ENCODE measurements around the gene CFAP157. TPM values are rescaled to one million over a fixed set of nuclear protein-coding genes. Genes with fewer than 3 reads are reported as not detected.

Gene CFAP157
- total RNA-seq, 2 donors from 2014 or later: not detected

- H3K9me3 ChIP-seq: no peaks in the 10 kb centered on the region
- no peak for DNase-seq (ENCODE audit: low spot score)
- H3K27me3 ChIP-seq: no peaks in the 10 kb centered on the region
- no peak for TF ChIP-seq CTCF (IDR thresholded peaks at IDR 0.05)
- H3K4me1 ChIP-seq: peaks cover 0 to 13% of the 10 kb centered on the region in 2 donors
- H3K27ac ChIP-seq: no peak overlapping the region
- no peaks in the 10 kb centered on the region for H3K36me3 ChIP-seq
- H3K4me3 ChIP-seq: no peak overlapping the region
Observed at GRCh38 chr9:127722055-127722745, 15.4 kb downstream of the CFAP157 start.

DNA sequence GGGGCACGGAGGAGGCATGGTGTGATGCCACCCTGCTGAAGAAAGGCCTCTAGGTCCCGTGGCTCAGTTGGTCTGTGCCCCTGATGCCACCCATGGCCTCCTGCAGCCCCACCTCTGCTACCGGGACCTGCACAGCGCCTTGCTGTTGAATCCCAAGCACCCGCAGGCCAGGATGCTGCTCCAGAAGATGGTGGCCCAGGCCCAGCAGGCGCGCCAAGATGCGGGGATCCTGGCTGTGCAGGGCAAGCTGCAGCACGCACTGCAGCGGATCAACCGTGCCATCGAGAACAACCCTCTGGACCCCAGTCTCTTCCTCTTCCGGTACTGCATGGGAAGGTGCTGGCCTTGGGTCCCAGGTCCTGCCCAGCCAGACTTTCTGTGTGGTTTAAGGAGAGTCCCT is 16.2 kb downstream of the CFAP157 start:
- Histone ChIP-seq H3K36me3 (no peaks in the 10 kb centered on the region), H3K4me1 (peaks cover 0 to 13% of the 10 kb centered on the region in 2 donors), H3K27me3 (no peaks in the 10 kb centered on the region), H3K27ac (no peak overlapping the region), H3K9me3 (no peaks in the 10 kb centered on the region), H3K4me3 (no peak overlapping the region)
- no peak for DNase-seq (ENCODE audit: low spot score)
- no peak for TF ChIP-seq CTCF (IDR thresholded peaks at IDR 0.05)

GRCh38 chr9:127723444-127723843 is 16.7 kb downstream of the CFAP157 start:
- H3K27me3 ChIP-seq: no peaks in the 10 kb centered on the region
- no peak for DNase-seq (ENCODE audit: low spot score)
- H3K4me3 ChIP-seq: no peak overlapping the region
- H3K9me3 ChIP-seq: no peaks in the 10 kb centered on the region
- H3K36me3 ChIP-seq: no peaks in the 10 kb centered on the region
- peaks cover 0 to 13% of the 10 kb centered on the region in 2 donors for H3K4me1 ChIP-seq
- no peak for TF ChIP-seq CTCF (IDR thresholded peaks at IDR 0.05)
- no peak overlapping the region for H3K27ac ChIP-seq

GRCh38 chr9:127724012-127724411 is 17.2 kb downstream of the CFAP157 start:
- H3K27ac ChIP-seq: no peak overlapping the region
- DNase-seq (ENCODE audit: low spot score): no peak
- H3K9me3 ChIP-seq: no peaks in the 10 kb centered on the region
- no peaks in the 10 kb centered on the region for H3K36me3 ChIP-seq
- TF ChIP-seq CTCF (IDR thresholded peaks at IDR 0.05): no peak
- no peaks in the 10 kb centered on the region for H3K27me3 ChIP-seq
- H3K4me3 ChIP-seq: no peak overlapping the region
- peaks cover 0 to 13% of the 10 kb centered on the region in 2 donors for H3K4me1 ChIP-seq

- TF ChIP-seq CTCF (IDR thresholded peaks at IDR 0.05): no peak
- DNase-seq (ENCODE audit: low spot score): no peak
- Histone ChIP-seq H3K9me3 (no peaks in the 10 kb centered on the region), H3K27ac (no peak overlapping the region), H3K27me3 (no peaks in the 10 kb centered on the region), H3K4me3 (no peak overlapping the region), H3K36me3 (peaks cover 5% of the 10 kb centered on the region), H3K4me1 (peaks cover 0 to 13% of the 10 kb centered on the region in 2 donors)
Observed at GRCh38 chr9:127726871-127727270, 20.1 kb downstream of the CFAP157 start.

DNA sequence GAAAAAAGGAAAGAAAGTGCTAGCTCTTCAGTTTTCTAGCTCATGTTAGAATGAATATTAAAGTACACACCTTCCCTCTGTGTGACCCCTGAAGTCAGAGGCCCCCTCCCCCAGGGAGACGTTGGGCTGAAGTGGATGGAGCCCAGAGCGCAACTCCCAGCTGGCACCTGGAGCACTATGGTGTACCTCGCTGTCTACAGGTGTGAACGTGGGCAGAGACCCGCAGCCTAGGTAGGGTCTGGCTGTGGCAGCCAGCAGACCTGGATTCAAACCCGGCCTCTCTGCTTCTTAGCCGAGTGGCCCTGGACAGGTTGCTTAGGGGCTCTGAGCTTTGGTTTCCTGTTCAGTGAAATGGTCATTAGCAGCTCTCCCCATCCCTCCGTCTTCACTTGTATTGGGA is 22.0 kb downstream of the CFAP157 start:
- Histone ChIP-seq H3K4me3 (no peak overlapping the region), H3K27me3 (no peaks in the 10 kb centered on the region), H3K9me3 (no peaks in the 10 kb centered on the region), H3K4me1 (peaks cover 0 to 12% of the 10 kb centered on the region in 2 donors), H3K36me3 (peaks cover 12% of the 10 kb centered on the region), H3K27ac (no peak overlapping the region)
- DNase-seq (ENCODE audit: low spot score): no peak
- no peak for TF ChIP-seq CTCF (IDR thresholded peaks at IDR 0.05)
